Measurements from ENCODE around the gene PRLH.
A peak's percentile ranks its signal among the peaks of the same experiment; 100 is the strongest.
"Not testable (repeated sequence)": the region's sequence is repeated elsewhere in the genome, so short reads cannot be mapped to it uniquely, and the experiment has no call there.

The PRLH gene

DNA sequence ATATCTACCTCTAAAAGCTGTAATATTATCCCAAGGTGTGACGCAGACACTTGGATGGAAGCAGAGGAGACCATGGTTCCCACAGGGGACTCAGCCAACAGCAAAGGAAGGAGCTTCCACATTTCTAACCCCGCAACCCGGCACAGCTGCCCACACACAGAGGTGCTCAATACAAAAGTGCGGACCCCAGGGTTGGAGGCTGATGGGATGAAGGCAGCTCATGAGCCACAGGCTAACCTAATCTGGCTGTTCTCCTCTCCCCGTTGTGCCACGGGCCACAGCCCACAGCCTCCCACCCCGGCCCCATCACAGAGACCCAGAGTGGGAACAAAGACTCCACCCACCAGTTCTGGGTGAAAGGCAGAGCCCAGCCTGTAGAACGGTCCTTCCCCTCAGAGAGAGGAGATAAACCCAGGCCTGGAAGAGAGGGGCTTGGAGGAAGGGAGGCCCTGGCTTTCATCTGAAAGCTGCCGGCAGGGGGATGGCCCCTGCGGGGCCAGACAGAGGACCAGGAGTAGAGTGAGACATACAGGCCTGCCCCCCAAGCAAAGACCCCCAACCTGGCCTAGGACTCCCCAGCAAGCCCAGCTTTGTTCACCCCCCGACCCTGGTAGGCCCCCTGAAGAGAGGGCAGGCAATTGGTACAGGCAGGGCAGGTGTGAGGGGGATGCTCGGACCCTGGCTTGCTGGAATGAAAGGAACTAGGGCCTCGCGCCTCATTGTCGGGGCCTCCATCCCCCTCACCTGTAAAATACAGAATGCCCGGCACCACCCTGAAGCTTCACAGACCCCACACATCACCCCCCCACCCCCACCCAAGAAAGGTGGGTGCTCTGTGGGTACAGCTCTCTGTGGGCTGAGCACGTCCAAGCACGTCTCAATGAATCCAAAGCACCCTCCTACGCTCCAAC, 17.3 kb downstream of the PRLH start:
- DNase-seq (ENCODE audit: low read depth): no peak

DNA sequence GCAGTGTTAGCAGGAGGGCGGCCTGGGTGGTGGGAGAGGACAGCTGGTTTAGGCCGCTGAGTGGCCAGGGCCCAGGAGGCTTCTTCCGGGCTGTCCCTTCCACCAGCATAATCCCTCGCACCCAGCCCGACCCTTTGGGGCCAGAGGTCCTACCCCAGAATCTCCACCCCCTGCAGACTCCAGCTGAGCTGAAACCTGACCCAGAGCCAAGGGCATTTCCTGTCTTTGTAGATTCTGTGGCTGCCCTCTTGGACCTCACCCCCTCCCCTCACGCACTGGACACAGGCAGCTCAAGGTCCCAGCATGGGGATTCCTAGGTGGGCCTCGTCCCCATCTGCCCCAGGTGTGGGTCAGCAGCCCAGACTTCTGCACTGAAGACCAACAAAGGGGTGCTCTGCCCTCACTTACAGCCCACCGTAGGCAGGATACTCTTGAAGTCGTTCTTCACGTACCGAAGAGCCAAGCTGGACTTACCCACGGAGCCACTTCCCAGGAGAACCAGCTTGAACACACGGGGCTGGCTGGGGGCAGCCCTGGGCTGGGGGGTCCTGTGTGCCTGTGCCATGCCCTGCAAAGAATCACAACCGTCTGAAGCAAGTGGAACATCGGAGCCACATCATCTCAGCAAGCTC, 19.3 kb downstream of the PRLH start:
- no peak for DNase-seq (ENCODE audit: low read depth)

DNA sequence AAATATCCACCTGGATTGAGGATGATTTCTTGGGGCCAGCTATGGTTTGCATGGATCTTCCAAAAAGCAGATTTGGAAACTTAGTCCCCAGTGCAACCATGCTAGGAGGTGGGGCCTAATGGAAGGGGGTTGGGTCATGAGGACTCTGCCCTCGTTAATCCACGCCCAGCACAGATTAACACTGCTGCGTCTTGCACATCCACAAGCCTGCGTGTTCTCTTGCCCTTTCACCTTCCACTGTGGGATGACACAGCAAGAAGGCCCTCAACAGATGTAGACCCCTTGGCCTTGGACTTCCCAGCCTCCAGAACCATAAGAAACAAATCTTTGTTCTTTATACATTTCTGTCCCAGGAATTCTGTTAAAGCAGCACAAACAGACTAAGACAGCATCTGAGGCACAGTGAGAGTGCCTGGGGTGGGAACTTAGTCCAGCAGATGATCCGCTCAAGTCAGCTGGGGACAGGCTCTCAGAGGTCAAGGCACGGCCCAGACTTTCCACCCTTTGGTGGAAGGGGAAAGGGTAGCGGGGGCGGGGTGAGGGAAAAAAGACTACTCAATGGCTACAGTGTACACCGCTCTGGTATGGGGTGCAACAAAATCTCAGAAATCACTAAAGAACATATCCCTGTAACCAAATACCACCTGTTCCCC, 21.8 kb downstream of the PRLH start:
- DNase-seq (ENCODE audit: low read depth): no peak

DNA sequence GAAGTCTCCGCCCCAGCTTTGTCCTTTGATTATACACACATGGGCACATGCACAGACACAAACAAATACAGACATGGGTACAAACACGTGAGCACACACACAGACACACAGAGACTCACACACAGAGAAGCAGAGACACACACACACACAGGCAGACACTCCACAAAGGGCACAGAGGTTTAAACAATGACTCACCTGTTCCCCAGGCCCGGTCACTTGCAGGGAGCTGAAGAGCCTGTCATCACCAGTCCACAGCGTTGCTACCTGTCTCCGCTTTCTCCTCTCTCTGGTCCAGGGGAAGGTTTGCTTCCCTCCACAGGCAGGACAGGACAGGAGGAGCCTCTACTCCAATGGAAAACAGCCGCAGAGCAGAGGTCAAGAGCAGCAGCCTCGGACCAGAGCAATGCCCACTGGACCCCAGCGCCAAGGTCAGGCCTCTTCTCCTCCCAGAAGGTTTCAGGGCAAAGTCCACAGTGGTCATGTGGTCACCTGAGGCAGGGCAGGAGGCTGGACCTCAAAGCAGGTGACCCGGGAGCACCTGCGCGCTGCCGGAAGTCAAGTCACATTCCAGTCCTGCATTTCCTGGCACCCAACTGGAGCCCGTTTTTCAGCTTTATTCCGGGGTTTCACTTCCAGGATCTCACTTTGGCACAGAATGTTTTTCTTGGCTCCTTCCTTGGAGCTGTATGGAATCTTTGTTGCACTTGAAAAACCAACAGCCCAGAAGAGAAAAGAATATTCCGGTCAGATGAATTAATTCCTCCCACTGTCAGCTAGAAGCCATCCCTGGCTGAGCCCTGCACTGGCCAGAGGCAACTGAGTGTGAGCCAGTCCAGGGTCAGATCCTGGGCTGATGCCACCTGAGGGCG, 24.1 kb downstream of the PRLH start, which contains the start of gene RAB17:
Gene RAB17, minus strand, starts transcription at position 463 of the 869 bp plus-strand sequence. CDS start 4,580 bp downstream, outside the sequence.
- no peak for DNase-seq (ENCODE audit: low read depth)

DNA sequence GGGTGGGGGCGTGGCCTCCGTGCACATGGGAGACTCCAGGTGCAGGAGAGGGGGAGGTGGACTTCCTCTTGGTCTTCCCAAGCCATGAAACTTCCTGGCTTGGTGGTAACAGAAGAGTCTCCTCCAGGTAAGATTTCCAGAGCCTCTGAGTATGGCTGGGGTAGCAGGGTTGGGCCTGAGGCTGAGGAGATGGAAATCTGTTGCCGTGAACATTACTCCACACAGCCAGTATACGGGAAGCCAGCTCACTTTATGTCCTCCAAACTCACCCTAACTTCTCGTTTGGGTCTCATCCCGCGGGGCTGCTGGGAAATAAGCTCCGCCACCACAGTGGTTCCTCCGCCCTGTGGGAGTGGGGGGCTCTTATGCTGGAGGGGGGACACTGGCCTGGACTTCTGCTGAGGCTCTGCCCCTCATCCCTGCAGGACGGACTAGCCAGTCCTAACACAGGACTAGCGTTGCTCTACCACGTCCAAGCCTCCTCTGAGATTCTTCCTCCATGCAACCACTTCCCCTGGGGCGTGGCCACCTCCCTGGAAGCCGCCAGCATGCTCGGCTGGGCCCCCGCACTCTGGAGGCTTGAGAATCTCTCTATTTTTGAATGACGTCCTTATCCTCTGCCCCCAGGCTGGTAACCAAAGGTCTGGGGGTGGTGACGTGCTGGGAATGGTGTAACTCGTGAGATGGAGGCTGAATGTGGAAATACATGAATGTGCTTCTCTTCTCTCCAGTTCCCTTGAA, 24.9 kb downstream of the PRLH start:
- DNase-seq (ENCODE audit: low read depth): no peak

DNA sequence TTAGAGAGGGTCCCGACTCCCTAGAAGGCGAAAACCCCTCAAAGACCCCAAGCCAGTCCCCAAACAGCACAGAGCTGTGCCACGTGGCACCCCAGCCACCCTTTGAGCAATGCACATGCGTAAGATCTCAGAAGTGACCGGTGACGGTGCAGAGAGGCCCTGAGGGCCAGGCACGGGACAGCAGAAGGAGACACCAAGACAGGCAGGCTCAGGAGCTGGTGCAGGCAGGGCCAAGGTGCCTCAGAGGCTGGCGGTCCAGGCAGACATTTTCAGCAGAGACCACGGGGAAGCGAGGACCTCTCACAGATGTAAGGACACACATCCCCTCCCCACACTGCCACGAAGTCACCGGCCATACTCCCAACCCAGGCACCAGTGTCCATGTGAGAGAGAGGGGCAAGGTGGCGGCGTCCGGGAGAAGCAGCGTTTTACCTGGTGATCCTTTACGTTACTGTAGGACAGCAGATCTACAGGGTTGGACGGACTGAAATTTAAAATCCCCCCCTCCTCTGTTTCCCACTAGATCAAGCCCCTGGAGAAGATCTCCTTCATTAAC, 26.1 kb downstream of the PRLH start:
- DNase-seq (ENCODE audit: low read depth): no peak

DNA sequence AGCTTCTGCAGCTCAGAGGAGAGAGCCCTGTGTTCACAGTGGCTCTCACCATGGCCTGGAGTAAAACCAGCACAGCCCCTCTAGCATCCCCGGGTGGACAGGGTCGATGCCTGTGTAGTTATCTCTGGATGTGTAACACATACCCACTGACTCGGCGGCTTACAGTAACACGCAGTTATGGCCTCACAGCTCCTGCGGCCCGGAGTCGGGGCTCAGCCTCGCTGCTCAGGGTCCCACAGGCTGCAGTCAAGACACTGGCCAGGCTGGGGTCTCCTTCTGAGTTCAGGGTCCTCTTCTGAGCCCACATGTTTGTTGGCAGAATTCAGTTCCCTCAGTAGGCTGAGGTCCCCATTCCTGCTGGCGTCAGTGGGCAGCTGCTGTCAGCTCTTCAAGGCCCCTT, 26.7 kb downstream of the PRLH start:
- DNase-seq (ENCODE audit: low read depth): no peak

DNA sequence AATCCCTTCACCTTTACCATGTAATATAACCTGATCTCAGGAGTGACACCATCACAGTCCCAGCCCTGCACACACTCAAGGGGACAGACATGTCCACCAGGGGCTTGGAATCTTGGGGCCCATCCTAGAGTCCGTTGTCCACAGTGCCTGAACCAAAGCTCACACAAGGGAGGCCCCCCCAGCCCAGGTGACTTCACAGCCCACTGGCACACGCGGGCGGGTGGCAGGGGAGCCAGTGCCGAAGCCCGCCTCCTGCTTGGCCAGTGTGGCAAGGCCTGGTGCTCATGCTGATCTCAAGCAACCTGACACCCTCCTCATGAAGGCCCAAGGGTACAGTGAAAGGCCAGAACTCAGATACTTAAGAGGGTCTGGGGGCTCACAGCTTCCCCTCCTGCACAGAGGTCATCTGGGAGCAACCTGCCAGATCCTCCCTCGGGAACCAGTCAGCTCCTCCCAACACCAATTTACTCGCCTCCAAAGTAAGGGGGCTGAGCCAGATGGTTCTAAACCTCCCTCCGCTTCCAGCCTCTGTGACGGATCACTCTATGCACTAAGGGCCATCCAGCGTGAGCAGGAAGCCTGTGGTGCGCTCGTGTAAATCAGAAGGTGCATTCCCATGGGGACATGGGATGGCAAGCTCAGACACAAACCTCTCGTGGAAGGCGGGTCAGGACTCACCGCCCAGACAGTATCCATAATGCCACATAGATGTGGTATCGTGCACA, 27.4 kb downstream of the PRLH start:
- no peak for DNase-seq (ENCODE audit: low read depth)

DNA sequence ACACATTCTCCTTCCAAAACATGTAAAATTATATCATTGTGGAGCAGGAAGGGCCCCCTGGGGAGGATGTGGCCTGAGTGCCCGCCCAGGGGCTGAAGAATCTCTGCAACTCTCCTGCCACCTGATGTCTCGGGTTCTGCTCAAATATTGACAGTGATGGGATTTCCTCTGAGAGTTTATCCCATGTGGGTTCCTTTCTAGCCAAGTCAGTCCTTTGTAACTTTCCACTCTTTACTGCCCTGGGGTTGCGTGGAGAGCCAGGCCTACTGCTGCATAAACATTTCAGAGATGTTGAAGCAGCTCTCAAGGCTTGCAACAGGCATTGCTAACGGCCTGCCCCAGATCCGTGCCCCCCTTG, 28.1 kb downstream of the PRLH start:
- DNase-seq (ENCODE audit: low read depth): no peak

DNA sequence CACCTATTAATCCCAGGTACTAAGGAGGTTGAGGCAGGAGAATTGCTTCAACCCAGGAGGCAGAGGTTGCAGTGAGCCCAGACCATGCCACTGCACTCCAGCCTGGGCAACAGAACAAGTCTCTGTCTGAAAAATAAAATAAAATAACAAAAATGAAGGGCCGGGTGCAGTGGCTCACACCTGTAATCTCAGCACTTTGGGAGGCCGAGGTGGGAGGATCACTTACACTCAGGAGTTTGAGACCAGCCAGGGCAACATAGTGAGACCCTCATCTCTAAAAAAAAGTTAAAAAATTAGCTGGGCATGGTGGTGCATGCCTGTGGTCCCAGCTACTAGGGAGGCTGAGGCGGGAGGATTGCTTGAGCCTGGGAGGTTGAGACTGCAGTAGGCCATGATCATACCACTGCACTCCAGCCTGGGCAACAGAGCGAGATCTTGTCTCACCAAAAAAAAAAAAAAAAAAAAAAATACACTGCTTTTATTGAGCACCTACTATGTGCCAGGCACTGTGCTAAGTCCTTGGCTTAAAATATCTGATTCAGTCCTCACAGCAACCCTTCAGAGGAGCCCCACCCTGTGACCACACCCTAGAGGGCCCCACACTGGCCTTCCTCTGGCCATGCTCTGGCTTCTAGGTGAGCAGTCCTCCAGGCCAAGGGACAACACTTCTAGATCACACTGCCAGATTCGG, 29.6 kb downstream of the PRLH start:
- not testable (repeated sequence) for DNase-seq (ENCODE audit: low read depth)

DNA sequence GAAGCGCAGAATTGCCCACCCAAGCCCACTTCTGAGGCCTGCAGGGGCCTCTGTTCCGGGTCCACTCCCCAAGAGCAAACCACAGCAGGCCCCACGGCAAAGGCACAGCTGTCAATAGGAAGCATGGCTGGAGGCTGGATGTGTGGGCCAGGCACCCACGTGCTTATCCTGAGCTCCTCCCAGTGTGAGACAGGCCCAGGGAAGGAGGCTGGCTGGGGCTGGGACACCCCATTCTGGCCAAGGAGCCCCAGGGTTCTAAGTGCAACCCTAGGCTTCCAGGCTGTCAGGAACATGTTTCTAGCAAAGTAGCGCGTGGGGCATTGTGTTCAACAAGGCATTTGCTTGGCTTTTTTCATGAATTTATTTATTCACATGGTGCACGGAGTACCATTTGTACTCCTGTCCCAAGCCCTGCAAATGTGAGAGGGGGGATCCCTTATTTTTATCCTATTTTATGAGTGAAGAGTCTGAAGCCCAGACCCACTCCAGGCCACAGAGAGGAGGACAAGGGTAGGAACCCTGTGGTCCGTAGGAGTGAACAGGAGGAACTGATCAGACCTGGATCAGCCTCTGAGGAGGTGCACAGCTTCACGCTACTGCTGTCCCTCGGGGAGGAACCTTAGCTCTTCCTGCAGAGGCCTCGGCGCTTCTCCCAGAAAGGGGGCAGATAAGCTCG, 30.3 kb downstream of the PRLH start:
- DNase-seq (ENCODE audit: low read depth): no peak

DNA sequence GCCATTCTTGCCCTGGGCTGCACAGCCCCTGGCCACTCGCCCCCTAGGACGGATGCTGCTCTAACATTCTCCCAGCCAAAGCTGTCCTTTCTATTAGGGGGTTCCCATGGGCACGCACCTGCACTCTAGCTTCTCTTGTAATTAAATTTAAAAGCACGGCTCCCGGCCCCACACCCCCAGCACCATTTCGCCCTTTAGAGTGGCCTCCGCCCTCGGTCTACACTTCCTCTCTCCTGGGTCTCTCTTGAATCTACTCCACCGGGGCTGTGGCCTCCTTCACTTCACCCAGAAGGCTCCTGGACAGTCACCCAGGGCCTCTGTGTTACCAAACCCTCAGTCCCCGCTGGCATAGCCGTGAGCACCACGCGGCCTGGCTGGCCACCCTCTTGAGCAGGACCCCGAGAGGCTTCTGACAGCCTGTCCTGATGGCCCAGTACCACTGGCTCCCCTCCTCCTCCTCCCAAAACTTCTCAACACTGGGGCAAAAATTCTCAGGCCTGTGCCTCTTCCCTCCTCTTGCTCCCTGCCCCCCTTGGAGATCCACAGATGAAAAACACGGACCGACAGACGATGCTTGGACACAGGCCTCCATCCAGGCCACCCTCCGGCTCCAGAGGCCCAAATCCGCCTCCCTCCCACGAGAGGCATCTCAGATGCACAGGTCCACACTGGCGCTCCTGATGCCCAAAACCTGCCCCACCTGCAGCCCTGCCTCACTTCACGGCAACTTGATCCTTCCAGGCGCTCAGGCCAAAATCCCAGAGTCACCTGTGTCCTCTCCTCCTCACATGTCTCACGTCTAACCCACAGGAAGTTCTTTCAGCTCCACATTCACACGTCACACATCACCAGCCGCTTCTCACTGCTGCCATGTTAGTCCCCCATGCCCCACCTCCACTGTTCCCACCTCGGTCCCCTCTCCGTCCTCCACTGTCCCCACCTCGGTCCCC, 31.1 kb downstream of the PRLH start:
- no peak for DNase-seq (ENCODE audit: low read depth)

DNA sequence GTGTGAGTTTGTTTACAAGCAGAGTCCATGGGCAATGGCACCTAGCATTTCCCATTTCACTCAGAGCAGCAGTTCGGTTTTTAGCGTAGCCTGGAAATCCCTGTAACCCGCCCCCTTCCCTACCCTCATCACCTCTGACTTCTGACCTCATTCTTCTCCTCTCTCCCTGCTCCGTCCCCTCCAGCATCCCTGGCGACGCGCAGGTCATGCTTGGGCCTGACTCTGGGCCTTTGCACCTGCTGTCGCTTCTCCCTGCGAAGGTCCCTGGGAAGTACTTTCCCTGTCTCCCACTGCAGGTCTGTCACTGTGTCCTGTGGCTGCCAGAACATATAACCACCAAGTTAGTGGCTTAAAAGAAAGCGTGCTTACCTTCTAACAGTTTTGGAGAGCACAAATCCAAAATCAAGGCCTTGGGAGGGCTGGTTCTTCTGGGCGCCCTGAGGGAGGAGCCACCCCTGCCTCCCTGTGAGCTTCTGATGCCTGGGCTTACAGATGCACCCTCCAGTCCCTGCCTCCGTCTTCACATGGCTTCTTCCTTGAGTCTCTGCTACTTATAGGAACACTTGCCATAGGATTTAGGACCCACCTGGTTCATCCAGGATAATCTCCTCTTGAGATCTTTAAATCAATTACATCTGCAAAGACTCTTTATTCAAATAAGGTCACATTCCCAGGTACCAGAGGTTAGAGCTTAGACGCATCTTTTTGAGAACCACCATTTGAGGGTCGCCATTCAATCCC, 32.3 kb downstream of the PRLH start:
- no peak for DNase-seq (ENCODE audit: low read depth)

DNA sequence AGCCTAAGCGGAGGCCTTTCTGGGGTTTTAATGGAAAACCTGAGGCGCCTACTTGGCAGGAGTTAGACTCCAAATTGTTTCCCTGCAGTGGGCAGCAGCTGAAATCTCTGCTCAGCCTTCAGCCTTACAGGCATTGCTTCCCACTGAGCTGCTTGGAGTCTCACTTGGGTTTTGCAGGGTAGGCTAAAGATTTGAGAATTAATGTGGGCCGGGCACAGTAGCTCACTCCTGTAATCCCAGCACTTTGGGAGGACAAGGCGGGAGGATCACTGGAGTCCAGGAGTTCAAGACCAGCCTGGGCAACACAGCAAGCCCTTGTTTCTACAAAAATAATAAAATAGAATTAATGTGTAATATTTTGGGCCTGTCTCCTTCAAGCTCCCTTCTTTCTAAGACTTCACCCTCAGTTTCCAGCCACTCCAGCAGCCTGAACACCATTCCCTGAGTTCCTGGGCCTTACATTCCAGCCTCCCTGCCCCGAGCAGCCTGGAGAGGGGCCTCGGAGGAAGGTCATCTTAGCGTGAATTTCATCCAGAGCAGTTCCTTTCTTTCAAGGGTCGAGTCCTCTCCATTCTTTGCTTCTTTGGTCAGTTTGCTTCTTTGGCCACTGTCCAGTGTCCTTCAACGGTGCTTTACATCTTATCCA, 33.2 kb downstream of the PRLH start:
- DNase-seq (ENCODE audit: low read depth): no peak

DNA sequence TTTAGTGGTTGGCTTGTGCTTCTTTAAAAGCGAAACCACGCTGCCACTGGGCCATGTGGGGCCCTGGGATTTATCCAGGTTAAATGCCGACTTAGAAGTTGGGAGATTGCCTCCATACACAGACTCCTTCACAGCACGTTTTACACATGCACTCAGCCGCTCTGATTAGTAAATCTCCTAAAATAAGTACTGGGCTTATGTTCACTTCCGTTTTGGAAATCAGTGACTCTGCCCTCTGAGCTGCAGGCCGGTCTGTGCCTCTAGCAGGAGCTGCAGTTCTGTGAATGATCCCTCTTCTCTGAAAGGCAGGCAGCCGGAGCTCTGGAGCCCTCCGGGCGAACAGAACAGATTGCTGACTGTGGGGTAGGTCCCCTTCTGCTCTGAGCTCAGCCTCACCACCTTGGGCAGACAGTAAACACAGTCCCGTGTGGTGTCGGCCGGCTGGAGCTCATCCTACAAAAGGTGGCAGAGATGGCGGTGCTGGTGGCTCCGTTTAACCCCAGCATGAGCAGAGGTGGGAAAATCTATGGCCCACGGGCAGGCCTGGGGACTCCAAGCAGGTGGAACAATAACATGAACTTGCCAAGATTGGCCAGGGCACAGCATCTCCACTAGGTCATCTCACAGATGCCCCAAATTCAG, 34.0 kb downstream of the PRLH start:
- peak; percentile 41 for DNase-seq (ENCODE audit: low read depth)

DNA sequence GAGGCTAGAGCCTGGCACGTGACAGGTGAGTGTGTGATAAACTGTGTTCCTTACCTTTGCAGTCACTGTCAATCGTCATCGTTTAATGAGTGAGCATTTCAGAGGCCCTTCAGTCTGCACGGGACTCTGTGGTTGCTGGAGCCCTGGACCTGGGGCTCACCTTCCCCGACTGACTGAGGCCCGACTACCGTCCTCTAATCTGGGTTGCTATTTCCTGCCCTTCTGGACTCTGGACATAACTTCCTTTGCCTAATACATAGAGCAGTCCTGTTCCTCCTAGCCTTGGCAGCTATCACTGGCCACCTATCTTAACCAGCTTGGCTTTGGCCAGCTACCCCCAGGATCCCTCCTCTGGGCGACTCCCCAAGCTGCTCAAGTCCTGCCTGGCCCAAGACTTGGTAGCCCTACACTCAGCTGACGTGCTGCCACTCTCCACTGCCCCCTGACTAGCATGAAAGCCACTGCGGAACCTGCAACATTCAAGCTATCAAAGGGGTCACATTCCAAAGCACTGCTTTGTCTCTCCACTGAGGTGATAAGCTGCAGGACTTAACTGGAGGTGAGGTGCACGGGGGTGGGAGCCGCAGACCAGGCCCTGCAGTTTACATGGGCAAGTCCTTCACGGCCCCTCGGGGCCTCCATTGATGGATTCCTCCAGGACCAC, 35.2 kb downstream of the PRLH start:
- no peak for DNase-seq (ENCODE audit: low read depth)
